ENCODE data around the gene ANO4. TPM values are rescaled to one million over a fixed set of nuclear protein-coding genes. Genes with fewer than 3 reads are reported as not detected.

Gene ANO4
- total and polyA plus RNA-seq, 2 donors = 0.28 to 0.89 TPM

DNA sequence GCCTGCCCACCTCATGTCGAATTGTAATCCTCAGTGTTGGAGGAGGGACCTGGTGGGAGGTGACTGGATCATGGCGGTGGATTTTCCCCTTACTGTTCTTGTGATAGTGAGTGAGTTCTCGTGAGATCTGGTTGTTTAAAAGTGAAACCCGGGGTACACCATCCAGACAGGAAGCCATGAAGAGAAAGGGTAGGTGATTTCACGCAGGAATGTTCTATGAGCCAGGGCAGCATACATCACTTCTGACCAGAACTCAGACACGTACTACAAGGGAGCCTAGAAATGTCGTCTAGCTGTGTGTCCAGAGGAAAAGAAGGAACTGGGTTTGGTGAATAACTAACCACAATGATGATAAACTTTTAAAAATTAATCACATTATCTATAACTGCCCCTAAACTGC, 80.6 kb downstream of the ANO4 start:
- DNase-seq (ENCODE audit: low read depth in 6 of 9, low spot score in 9 of 9) = no peak
- no peak overlapping the region for H3K27ac ChIP-seq (ENCODE audit: low read depth in 1 of 2, low read length in 1 of 2)
- 88% methylated on average over 7 of the region's 7 CpGs for WGBS
- H3K4me1 ChIP-seq (ENCODE audit: control insufficient read depth in 2 of 2, insufficient read depth in 2 of 2, low read length in 2 of 2) = no peaks in the 10 kb centered on the region
- H3K4me3 ChIP-seq (ENCODE audit: low read length in 2 of 2) = no peak overlapping the region
- H3K9me3 ChIP-seq (ENCODE audit: control insufficient read depth in 2 of 2, insufficient read depth in 1 of 2, low read length in 1 of 2) = peaks cover 0 to 4% of the 10 kb centered on the region in 2 donors
- no peaks in the 10 kb centered on the region for H3K36me3 ChIP-seq (ENCODE audit: control insufficient read depth in 2 of 2, insufficient read depth in 2 of 2, low read length in 1 of 2)
- H3K27me3 ChIP-seq (ENCODE audit: control insufficient read depth in 2 of 2, insufficient read depth in 1 of 2, low read length in 1 of 2) = no peaks in the 10 kb centered on the region

DNA sequence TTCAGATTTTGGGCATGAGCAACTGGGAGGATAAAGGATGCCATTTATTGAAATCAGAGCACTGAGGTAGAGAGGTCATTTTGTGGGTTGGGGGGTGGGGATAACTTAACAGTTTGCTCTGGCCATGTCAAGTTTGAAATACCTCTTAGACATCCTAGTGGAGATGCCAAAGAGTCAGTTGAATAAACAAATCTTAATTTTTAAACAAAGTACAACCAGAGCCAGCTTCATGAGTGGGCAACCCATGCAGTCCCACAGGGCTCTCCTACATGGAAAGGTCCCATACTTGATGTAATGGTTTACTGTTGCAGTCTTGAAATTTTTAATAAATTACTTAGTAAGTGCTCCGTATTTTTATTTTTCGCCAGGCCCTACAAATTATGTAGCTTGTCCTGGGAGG, 81.2 kb downstream of the ANO4 start:
- Histone ChIP-seq H3K9me3 (ENCODE audit: control insufficient read depth in 2 of 2, insufficient read depth in 1 of 2, low read length in 1 of 2) (peaks cover 0 to 4% of the 10 kb centered on the region in 2 donors), H3K36me3 (ENCODE audit: control insufficient read depth in 2 of 2, insufficient read depth in 2 of 2, low read length in 1 of 2) (no peaks in the 10 kb centered on the region), H3K4me3 (ENCODE audit: low read length in 2 of 2) (no peak overlapping the region), H3K4me1 (ENCODE audit: control insufficient read depth in 2 of 2, insufficient read depth in 2 of 2, low read length in 2 of 2) (no peaks in the 10 kb centered on the region), H3K27me3 (ENCODE audit: control insufficient read depth in 2 of 2, insufficient read depth in 1 of 2, low read length in 1 of 2) (no peaks in the 10 kb centered on the region), H3K27ac (ENCODE audit: low read depth in 1 of 2, low read length in 1 of 2) (no peak overlapping the region)
- no peak for DNase-seq (ENCODE audit: low read depth in 6 of 9, low spot score in 9 of 9)
- WGBS = 97% methylated on average over 2 of the region's 2 CpGs

DNA sequence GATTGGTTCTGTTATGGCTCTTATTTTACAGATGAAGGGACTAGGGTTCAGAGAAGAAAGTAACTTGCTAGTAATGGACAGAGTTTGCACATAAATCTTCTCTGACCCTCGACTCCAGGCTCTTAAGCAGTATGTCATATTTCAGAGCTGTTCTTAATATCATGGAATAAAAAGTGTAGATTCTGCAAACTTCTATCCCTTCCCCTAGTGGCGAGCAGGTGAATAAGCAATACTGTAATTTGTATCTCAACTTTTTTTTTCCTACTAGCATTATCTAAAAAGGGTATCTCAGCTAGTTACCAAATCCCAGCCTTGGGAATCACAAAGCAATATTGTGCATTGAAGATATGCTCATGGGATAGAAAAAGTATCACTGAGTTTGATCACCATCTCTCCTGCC, 83.2 kb downstream of the ANO4 start:
- no peaks in the 10 kb centered on the region for H3K27me3 ChIP-seq (ENCODE audit: control insufficient read depth in 2 of 2, insufficient read depth in 1 of 2, low read length in 1 of 2)
- no peaks in the 10 kb centered on the region for H3K4me1 ChIP-seq (ENCODE audit: control insufficient read depth in 2 of 2, insufficient read depth in 2 of 2, low read length in 2 of 2)
- WGBS = 46% methylated on average over 2 of the region's 2 CpGs

DNA sequence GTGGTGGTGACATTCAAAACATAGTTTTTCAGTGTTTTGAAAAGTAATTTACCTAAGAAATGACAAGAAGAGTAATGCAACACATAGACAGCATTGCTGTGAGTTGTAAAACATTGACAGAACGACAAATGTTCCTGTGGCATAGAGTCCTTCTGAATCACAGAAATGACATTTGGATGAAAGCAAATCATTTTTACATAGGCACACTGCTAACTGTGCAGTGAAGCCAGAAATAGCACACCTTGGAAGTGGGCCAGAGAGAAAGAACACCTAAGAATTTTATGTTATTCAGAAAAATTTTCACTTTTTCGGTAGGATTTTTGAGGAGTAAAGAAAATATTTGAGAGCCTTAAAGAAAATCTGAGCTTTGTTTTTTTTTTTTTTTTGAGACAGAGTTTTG, 100.6 kb downstream of the ANO4 start:
- H3K9me3 ChIP-seq (ENCODE audit: control insufficient read depth in 2 of 2, insufficient read depth in 1 of 2, low read length in 1 of 2) = no peaks in the 10 kb centered on the region
- WGBS = 92% methylated on average over 2 of the region's 2 CpGs
- H3K4me3 ChIP-seq (ENCODE audit: low read length in 2 of 2) = no peak overlapping the region
- no peaks in the 10 kb centered on the region for H3K27me3 ChIP-seq (ENCODE audit: control insufficient read depth in 2 of 2, insufficient read depth in 1 of 2, low read length in 1 of 2)
- no peaks in the 10 kb centered on the region for H3K36me3 ChIP-seq (ENCODE audit: control insufficient read depth in 2 of 2, insufficient read depth in 2 of 2, low read length in 1 of 2)
- DNase-seq (ENCODE audit: low read depth in 6 of 9, low spot score in 9 of 9) = no peak
- no peak overlapping the region for H3K27ac ChIP-seq (ENCODE audit: low read depth in 1 of 2, low read length in 1 of 2)
- no peaks in the 10 kb centered on the region for H3K4me1 ChIP-seq (ENCODE audit: control insufficient read depth in 2 of 2, insufficient read depth in 2 of 2, low read length in 2 of 2)

More for the DNA sequence above, 83.2 kb downstream of the ANO4 start:
- Histone ChIP-seq H3K27ac (ENCODE audit: low read depth in 1 of 2, low read length in 1 of 2) (no peak overlapping the region), H3K9me3 (ENCODE audit: control insufficient read depth in 2 of 2, insufficient read depth in 1 of 2, low read length in 1 of 2) (peaks cover 0 to 4% of the 10 kb centered on the region in 2 donors), H3K4me3 (ENCODE audit: low read length in 2 of 2) (no peak overlapping the region), H3K36me3 (ENCODE audit: control insufficient read depth in 2 of 2, insufficient read depth in 2 of 2, low read length in 1 of 2) (no peaks in the 10 kb centered on the region)
- no peak for DNase-seq (ENCODE audit: low read depth in 6 of 9, low spot score in 9 of 9)

DNA sequence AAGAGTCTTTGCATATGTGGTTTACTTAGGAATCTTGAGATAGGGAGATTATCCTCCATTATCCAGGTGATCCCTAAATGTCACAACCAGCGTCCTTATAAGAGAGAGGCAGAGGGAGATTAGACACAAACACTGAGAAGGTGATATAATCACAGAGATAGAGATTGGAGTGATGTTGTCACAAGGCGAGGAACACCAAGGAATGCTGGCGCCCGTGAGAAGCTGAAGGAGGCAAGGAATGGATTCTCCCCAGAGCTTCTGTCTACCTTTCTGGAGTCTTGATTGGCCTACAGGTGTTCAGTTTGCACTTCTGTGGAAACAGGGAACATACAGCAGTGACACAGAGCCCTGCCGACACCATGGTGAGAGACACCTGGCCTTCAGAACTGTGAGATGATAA, 101.6 kb downstream of the ANO4 start:
- Histone ChIP-seq H3K9me3 (ENCODE audit: control insufficient read depth in 2 of 2, insufficient read depth in 1 of 2, low read length in 1 of 2) (no peaks in the 10 kb centered on the region), H3K27me3 (ENCODE audit: control insufficient read depth in 2 of 2, insufficient read depth in 1 of 2, low read length in 1 of 2) (no peaks in the 10 kb centered on the region), H3K27ac (ENCODE audit: low read depth in 1 of 2, low read length in 1 of 2) (no peak overlapping the region), H3K4me3 (ENCODE audit: low read length in 2 of 2) (no peak overlapping the region), H3K4me1 (ENCODE audit: control insufficient read depth in 2 of 2, insufficient read depth in 2 of 2, low read length in 2 of 2) (no peaks in the 10 kb centered on the region), H3K36me3 (ENCODE audit: control insufficient read depth in 2 of 2, insufficient read depth in 2 of 2, low read length in 1 of 2) (no peaks in the 10 kb centered on the region)
- WGBS = 94% methylated on average over 5 of the region's 5 CpGs
- DNase-seq (ENCODE audit: low read depth in 6 of 9, low spot score in 9 of 9) = no peak

DNA sequence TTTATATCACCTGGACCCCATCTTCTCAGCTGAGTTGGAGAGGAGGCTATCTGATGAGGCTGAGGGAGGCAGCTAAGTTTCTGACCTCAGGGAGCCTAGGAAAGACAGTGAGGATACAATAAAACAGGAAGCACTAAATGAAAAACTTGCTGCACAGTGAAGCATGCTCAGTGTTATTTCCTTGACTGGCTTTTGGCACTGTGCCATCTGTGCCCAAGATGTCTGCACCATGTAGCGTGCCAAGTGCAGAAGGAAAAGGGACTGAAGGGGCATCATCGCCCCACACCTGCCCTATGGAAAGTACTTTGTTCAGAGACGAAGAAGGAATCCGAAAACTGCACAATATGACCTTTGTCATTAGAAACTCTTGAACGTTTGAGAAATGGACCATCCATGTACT, 102.7 kb downstream of the ANO4 start:
- WGBS = 91% methylated on average over 5 of the region's 5 CpGs
- Histone ChIP-seq H3K4me3 (ENCODE audit: low read length in 2 of 2) (no peak overlapping the region), H3K27ac (ENCODE audit: low read depth in 1 of 2, low read length in 1 of 2) (no peak overlapping the region), H3K4me1 (ENCODE audit: control insufficient read depth in 2 of 2, insufficient read depth in 2 of 2, low read length in 2 of 2) (no peaks in the 10 kb centered on the region), H3K36me3 (ENCODE audit: control insufficient read depth in 2 of 2, insufficient read depth in 2 of 2, low read length in 1 of 2) (no peaks in the 10 kb centered on the region), H3K27me3 (ENCODE audit: control insufficient read depth in 2 of 2, insufficient read depth in 1 of 2, low read length in 1 of 2) (no peaks in the 10 kb centered on the region), H3K9me3 (ENCODE audit: control insufficient read depth in 2 of 2, insufficient read depth in 1 of 2, low read length in 1 of 2) (no peaks in the 10 kb centered on the region)
- DNase-seq (ENCODE audit: low read depth in 6 of 9, low spot score in 9 of 9) = no peak

DNA sequence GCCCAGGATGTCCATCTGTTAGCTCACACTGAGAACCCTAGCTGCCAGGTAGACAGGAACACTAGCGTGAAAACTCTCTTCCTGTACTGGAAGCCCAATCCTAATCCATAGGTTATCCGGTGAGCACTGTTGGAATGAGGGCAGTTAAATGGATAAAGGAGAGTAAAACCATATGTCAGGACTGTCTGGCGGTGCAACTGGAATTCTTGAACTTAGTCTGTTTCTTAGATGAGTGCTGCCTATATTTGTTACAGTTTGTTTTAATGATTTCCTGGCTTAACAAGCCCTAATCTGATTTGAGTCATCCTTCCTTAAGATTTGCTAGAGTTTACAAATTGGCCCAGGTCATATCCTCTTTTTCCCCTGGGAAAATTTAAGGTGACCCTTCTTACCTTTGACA, 104.7 kb downstream of the ANO4 start:
- DNase-seq (ENCODE audit: low read depth in 6 of 9, low spot score in 9 of 9) = no peak
- Histone ChIP-seq H3K27me3 (ENCODE audit: control insufficient read depth in 2 of 2, insufficient read depth in 1 of 2, low read length in 1 of 2) (no peaks in the 10 kb centered on the region), H3K27ac (ENCODE audit: low read depth in 1 of 2, low read length in 1 of 2) (no peak overlapping the region), H3K4me1 (ENCODE audit: control insufficient read depth in 2 of 2, insufficient read depth in 2 of 2, low read length in 2 of 2) (no peaks in the 10 kb centered on the region), H3K36me3 (ENCODE audit: control insufficient read depth in 2 of 2, insufficient read depth in 2 of 2, low read length in 1 of 2) (no peaks in the 10 kb centered on the region), H3K9me3 (ENCODE audit: control insufficient read depth in 2 of 2, insufficient read depth in 1 of 2, low read length in 1 of 2) (no peaks in the 10 kb centered on the region), H3K4me3 (ENCODE audit: low read length in 2 of 2) (no peak overlapping the region)
- WGBS = 92% methylated on average over 3 of the region's 3 CpGs

DNA sequence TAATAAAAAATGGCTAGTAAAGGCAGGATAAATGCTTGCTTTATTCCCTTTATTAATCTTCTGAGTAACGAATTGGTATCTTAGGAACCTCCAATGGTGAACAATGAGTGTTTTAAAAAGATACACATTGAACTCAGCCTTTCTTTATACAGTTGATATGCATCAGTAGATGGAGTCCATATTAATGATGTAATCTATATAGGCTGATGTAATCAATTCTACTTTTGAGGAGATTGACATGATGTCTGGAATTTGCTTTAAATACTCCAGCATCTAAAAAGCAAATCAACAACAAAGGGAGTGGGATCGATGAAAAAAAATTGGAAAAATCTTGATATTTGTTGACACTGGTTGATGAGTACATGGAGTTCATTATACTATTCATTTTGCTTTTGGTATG, 106.2 kb downstream of the ANO4 start:
- WGBS = 92% methylated on average over 2 of the region's 2 CpGs
- H3K9me3 ChIP-seq (ENCODE audit: control insufficient read depth in 2 of 2, insufficient read depth in 1 of 2, low read length in 1 of 2) = no peaks in the 10 kb centered on the region
- H3K36me3 ChIP-seq (ENCODE audit: control insufficient read depth in 2 of 2, insufficient read depth in 2 of 2, low read length in 1 of 2) = no peaks in the 10 kb centered on the region
- no peak overlapping the region for H3K27ac ChIP-seq (ENCODE audit: low read depth in 1 of 2, low read length in 1 of 2)
- H3K4me3 ChIP-seq (ENCODE audit: low read length in 2 of 2) = no peak overlapping the region
- no peaks in the 10 kb centered on the region for H3K27me3 ChIP-seq (ENCODE audit: control insufficient read depth in 2 of 2, insufficient read depth in 1 of 2, low read length in 1 of 2)
- H3K4me1 ChIP-seq (ENCODE audit: control insufficient read depth in 2 of 2, insufficient read depth in 2 of 2, low read length in 2 of 2) = no peaks in the 10 kb centered on the region
- DNase-seq (ENCODE audit: low read depth in 6 of 9, low spot score in 9 of 9) = no peak

DNA sequence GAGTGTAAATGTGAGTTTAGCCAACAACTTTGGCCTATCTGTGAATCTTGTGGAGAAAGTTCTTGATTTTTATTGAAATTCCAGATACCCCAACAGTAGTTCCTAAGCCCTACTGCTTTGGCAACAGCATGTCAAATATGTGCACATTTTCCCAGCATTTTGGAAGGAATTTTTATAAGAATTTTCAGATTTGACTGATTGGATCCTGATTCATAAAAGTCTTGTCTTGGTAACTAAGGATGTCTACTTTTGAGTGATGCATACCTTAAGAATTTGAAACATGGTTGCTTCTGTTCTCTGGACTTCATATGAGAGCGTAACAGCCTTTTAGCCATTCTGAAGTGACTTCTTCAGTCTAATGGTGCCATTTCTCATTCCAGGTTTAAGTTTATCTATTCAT, 106.7 kb downstream of the ANO4 start:
- no peaks in the 10 kb centered on the region for H3K27me3 ChIP-seq (ENCODE audit: control insufficient read depth in 2 of 2, insufficient read depth in 1 of 2, low read length in 1 of 2)
- H3K4me3 ChIP-seq (ENCODE audit: low read length in 2 of 2) = no peak overlapping the region
- no peaks in the 10 kb centered on the region for H3K4me1 ChIP-seq (ENCODE audit: control insufficient read depth in 2 of 2, insufficient read depth in 2 of 2, low read length in 2 of 2)
- 86% methylated on average over 1 of the region's 1 CpG for WGBS
- no peak overlapping the region for H3K27ac ChIP-seq (ENCODE audit: low read depth in 1 of 2, low read length in 1 of 2)
- no peaks in the 10 kb centered on the region for H3K36me3 ChIP-seq (ENCODE audit: control insufficient read depth in 2 of 2, insufficient read depth in 2 of 2, low read length in 1 of 2)
- no peak for DNase-seq (ENCODE audit: low read depth in 6 of 9, low spot score in 9 of 9)
- H3K9me3 ChIP-seq (ENCODE audit: control insufficient read depth in 2 of 2, insufficient read depth in 1 of 2, low read length in 1 of 2) = no peaks in the 10 kb centered on the region

DNA sequence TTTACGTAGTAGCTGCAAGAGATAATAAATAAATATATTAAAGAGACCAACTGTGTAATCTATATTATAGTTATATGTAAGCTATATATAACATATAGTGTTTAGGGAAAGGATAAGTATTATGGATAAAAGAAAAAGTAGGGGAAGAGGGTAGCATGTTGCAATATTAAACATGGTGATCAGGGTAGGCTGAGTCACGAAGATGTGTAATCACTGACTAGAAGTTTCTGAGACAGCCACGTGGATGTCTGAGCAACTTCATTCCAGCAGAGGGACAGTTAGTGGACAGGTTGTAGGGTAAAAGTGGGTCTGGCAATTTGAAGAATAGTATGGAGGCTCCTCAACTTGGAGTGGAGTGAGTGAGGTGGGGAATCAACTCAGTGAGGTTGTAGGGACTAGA, 109.7 kb downstream of the ANO4 start:
- H3K9me3 ChIP-seq (ENCODE audit: control insufficient read depth in 2 of 2, insufficient read depth in 1 of 2, low read length in 1 of 2) = no peaks in the 10 kb centered on the region
- H3K36me3 ChIP-seq (ENCODE audit: control insufficient read depth in 2 of 2, insufficient read depth in 2 of 2, low read length in 1 of 2) = no peaks in the 10 kb centered on the region
- H3K27ac ChIP-seq (ENCODE audit: low read depth in 1 of 2, low read length in 1 of 2) = no peak overlapping the region
- no peak overlapping the region for H3K4me3 ChIP-seq (ENCODE audit: low read length in 2 of 2)
- H3K4me1 ChIP-seq (ENCODE audit: control insufficient read depth in 2 of 2, insufficient read depth in 2 of 2, low read length in 2 of 2) = no peaks in the 10 kb centered on the region
- DNase-seq (ENCODE audit: low read depth in 6 of 9, low spot score in 9 of 9) = no peak
- WGBS = 86% methylated on average over 3 of the region's 3 CpGs
- no peaks in the 10 kb centered on the region for H3K27me3 ChIP-seq (ENCODE audit: control insufficient read depth in 2 of 2, insufficient read depth in 1 of 2, low read length in 1 of 2)

Measured in thymus (tissue), 11 donors.